Thyroid gland (tissue), 4 donors: ENCODE results near the gene STARD10. TPM values are rescaled to one million over a fixed set of nuclear protein-coding genes. Genes with fewer than 3 reads are reported as not detected.

ENCODE experiments used
- DNase-seq, 2 donors: peaks; one replicate each; pipeline ENCODE4 v3.0.0-alpha.2; 2019
- H3K27ac ChIP-seq, 3 donors: fragments of 200-600 bp; sonication (generic); 1 replicate in 2 of 3; 2 replicates in 1 of 3; pipeline ENCODE4 v1.5.1; 2016 to 2019; ENCODE audit warnings: mild to moderate bottlenecking in 1 of 3, moderate library complexity in 1 of 3
- H3K27me3 ChIP-seq: fragments of 200-600 bp; sonication (generic); one replicate; pipeline ENCODE4 v1.5.1; 2019
- H3K36me3 ChIP-seq, 2 donors: fragments of 200-600 bp; sonication (generic); one replicate each; pipeline ENCODE4 v1.5.1; 2016 to 2019
- H3K4me1 ChIP-seq, 2 donors: fragments of 200-600 bp; sonication (generic); one replicate each; pipeline ENCODE4 v1.5.1; 2017 to 2019
- H3K4me3 ChIP-seq, 3 donors: fragments of 200-600 bp; sonication (generic); replicated peaks in 1 of 3; 1 replicate in 2 of 3; 2 replicates in 1 of 3; pipeline ENCODE4 v1.5.1; 2016; ENCODE audit warnings: mild to moderate bottlenecking in 1 of 3
- H3K9me3 ChIP-seq: fragments of 200-600 bp; sonication (generic); one replicate; pipeline ENCODE4 v1.5.1; 2017
- CTCF ChIP-seq, 6 experiments: fragments of 200-600 bp in 3 of 6; fragments of 450-650 bp in 3 of 6; sonication (generic) in 3 of 6; IDR thresholded peaks; one replicate each; pipeline ENCODE4 v1.5.1; 2016 to 2019; ENCODE audit warnings: antibody characterized with exemption in 6 of 6, mild to moderate bottlenecking in 2 of 6, inconsistent platforms in 1 of 6, moderate library complexity in 1 of 6
- POLR2A ChIP-seq, 2 donors: fragments of 450-650 bp; IDR thresholded peaks; one replicate each; pipeline ENCODE4 v1.6.1; 2017; ENCODE audit warnings: antibody characterized with exemption in 2 of 2, mild to moderate bottlenecking in 2 of 2, moderate library complexity in 1 of 2
- WGBS, 2 donors: methylation state at CpG; one replicate each; pipeline ENCODE4 v1.1.5; 2017; 5-methylcytosine and 5-hydroxymethylcytosine counted together
- intact Hi-C: fragments of 100-400 bp; cut with DNase I; formaldehyde crosslinking; loops from one replicate; pipeline ENCODE4 v1.15.1; 2023
- total RNA-seq, 4 donors: library from RNA; depleted of rRNA; stranded (reverse); fragments of >200 nt; gene quantifications; one replicate each; pipeline ENCODE4 v1.2.3, GENCODE V29; 2016

Gene STARD10
- total RNA-seq, 4 donors from 2014 or later: 67.7 to 113 (median 82.0) TPM

DNA sequence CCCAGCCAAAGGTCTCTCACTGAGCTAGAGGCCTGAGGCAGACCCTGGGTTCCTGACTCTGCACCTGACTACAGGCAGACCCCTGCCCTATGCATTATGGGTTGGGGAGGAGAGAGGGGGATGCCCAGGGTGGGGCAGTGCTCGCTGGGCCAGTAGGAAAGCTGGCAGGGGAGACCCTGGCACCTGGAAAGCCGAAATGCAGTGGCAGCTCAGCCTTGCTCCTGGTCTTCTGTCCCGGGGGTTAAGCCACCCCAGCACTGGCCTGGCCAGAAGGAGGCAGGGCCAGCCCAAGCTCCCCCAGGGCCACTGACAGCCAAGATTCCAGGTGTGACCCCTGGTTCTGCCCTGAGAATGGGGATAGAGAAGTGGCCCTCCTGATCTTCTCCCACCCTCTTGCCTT lies 47.0 kb downstream of the STARD10 start:
- H3K9me3 ChIP-seq: no peaks in the 10 kb centered on the region
- H3K4me1 ChIP-seq: peaks cover 48 to 80% of the 10 kb centered on the region in 2 donors
- no peaks in the 10 kb centered on the region for H3K27me3 ChIP-seq
- TF ChIP-seq POLR2A (IDR thresholded peaks at IDR 0.05) (no peak), CTCF (IDR thresholded peaks at IDR 0.05) (no peak)
- WGBS, 2 donors: 75 to 85% methylated on average over 1 to 3 of the region's 3 CpGs
- intact Hi-C loops: no loop called here
- no peak overlapping the region for H3K4me3 ChIP-seq
- no peaks in the 10 kb centered on the region for H3K36me3 ChIP-seq
- DNase-seq: no peak
- peak overlapping the region in 2 of 3 donors; percentile 49 to 61 for H3K27ac ChIP-seq

DNA sequence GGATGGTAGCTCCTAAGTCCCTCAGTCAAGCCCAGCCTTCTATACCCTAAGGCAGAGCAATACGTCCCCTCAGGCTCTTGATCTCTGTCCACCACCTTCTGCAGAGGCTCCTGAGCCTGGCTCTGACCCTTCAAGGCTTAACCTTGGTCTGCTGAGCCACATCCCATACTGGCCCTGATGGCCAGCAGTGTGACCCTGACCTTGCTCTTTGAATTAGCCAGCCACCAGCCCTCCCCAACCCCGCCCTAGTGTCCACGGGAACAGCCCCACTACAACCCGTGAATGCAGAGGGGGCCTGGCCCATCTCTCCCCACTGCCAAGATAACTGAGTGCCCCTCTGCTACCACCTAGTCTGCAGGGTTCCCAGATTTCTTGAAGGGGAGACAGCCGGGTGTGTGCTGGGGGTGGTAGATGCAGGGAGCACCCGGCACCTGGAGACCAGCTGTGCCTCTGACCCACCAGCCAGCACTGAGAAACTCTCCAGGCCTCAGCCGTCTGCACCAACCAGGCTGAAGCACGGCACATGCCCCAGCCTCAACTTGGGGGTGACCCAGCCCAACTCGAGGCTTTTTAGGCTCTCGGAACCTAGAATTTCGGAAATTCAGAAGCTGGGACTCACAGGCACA lies 47.8 kb downstream of the STARD10 start:
- Histone ChIP-seq H3K9me3 (no peaks in the 10 kb centered on the region), H3K4me1 (peaks cover 49 to 84% of the 10 kb centered on the region in 2 donors), H3K4me3 (no peak overlapping the region), H3K27me3 (no peaks in the 10 kb centered on the region), H3K36me3 (no peaks in the 10 kb centered on the region), H3K27ac (peak overlapping the region; percentile 6 to 61 (median 49))
- intact Hi-C loops: no loop called here
- WGBS, 2 donors: 77 to 83% methylated on average over 7 to 9 of the region's 11 CpGs
- TF ChIP-seq CTCF (IDR thresholded peaks at IDR 0.05) (no peak), POLR2A (IDR thresholded peaks at IDR 0.05) (no peak)
- DNase-seq: no peak

DNA sequence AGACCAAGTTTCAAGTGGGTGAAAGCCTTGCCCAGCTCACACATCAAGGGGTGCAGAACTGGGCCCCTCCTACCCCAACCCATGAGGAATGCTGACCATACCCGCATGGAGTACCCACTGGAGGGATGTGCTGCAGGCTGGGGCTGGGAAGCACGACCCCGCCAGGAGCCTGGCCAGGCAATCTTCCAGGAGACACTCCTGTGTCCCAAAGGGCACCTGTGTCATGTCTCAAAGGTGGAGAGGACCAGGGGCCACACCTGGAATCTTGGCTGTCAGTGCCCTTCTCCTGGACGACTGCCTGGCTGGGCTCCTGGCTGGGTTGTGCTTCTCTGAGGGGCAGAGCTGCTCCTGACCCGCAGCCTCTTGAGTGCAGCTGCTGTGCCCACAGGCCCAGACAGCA lies 48.3 kb downstream of the STARD10 start:
- intact Hi-C loops: no loop called here
- 34 to 35% methylated on average over 4 to 5 of the region's 5 CpGs for WGBS, 2 donors
- H3K4me1 ChIP-seq: peaks cover 47 to 84% of the 10 kb centered on the region in 2 donors
- TF ChIP-seq CTCF (IDR thresholded peaks at IDR 0.05): no peak
- H3K9me3 ChIP-seq: no peaks in the 10 kb centered on the region
- H3K36me3 ChIP-seq: no peaks in the 10 kb centered on the region
- H3K4me3 ChIP-seq: no peak overlapping the region
- peak overlapping the region in 2 of 3 donors; percentile 36 to 61 for H3K27ac ChIP-seq
- DNase-seq: peak; percentile 73 to 76
- no peaks in the 10 kb centered on the region for H3K27me3 ChIP-seq

- WGBS, 2 donors: 81 to 83% methylated on average over 4 to 6 of the region's 6 CpGs
- no peak for DNase-seq
- H3K4me1 ChIP-seq: peaks cover 47 to 83% of the 10 kb centered on the region in 2 donors
- H3K27ac ChIP-seq: peak overlapping the region in 2 of 3 donors; percentile 12 to 89
- intact Hi-C loops: no loop called here
- H3K4me3 ChIP-seq: no peak overlapping the region
- H3K9me3 ChIP-seq: no peaks in the 10 kb centered on the region
- no peak for TF ChIP-seq POLR2A (IDR thresholded peaks at IDR 0.05)
- no peak for TF ChIP-seq CTCF (IDR thresholded peaks at IDR 0.05)
- no peaks in the 10 kb centered on the region for H3K36me3 ChIP-seq
- H3K27me3 ChIP-seq: no peaks in the 10 kb centered on the region
Measured at GRCh38 chr11:72744474-72744873, 49.4 kb downstream of the STARD10 start.

- H3K27me3 ChIP-seq: no peaks in the 10 kb centered on the region
- no peak for TF ChIP-seq POLR2A (IDR thresholded peaks at IDR 0.05)
- TF ChIP-seq CTCF (IDR thresholded peaks at IDR 0.05): no peak
- intact Hi-C loops: no loop called here
- no peaks in the 10 kb centered on the region for H3K9me3 ChIP-seq
- DNase-seq: no peak
- no peaks in the 10 kb centered on the region for H3K36me3 ChIP-seq
- peak overlapping the region; percentile 2 to 89 (median 24) for H3K27ac ChIP-seq
- WGBS, 2 donors: 71 to 76% methylated on average over 4 to 6 of the region's 6 CpGs
- H3K4me3 ChIP-seq: no peak overlapping the region
- H3K4me1 ChIP-seq: peaks cover 56 to 83% of the 10 kb centered on the region in 2 donors
Measured at GRCh38 chr11:72743321-72744221, 50.3 kb downstream of the STARD10 start.
